IMR-90 (cell line): Measurements from ENCODE around the gene PILRB. TPM values are rescaled to one million over a fixed set of nuclear protein-coding genes. Genes with fewer than 3 reads are reported as not detected.

Experiments used
- microRNA-seq, 2 experiments: library from miRNA; stranded (forward) in 1 of 2; unstranded in 1 of 2; fragments of 10-50 nt in 1 of 2; fragments of <30 nt in 1 of 2; gene quantifications in 1 of 2; microRNA quantifications in 1 of 2; one replicate each; pipeline versions ENCODE3 to v1.1.0; 2013 to 2020; ENCODE audit not compliant: insufficient read depth in 1 of 2, insufficient read length in 1 of 2, unreplicated experiment in 1 of 2
- polyA plus RNA-seq, 3 experiments: library from polyadenylated mRNA; depleted of rRNA; stranded (reverse); fragments of >200 nt; gene quantifications; 2 replicates each; pipeline ENCODE4 v1.2.3, GENCODE V29; 2012; ENCODE audit warnings: low replicate concordance in 1 of 3
- small RNA-seq, 5 experiments: library from RNA; depleted of rRNA; stranded (forward); fragments of <200 nt; gene quantifications; one replicate each; pipeline ENCODE3, GENCODE V24; 2012
- total RNA-seq: library from RNA; depleted of rRNA; stranded (reverse); fragments of >200 nt; gene quantifications from 2 replicates; pipeline ENCODE4 v1.2.3, GENCODE V29; 2012; rRNA removed

The PILRB gene
- total and polyA plus RNA-seq, 2 of the 4 experiments (the other 2 are of a cell fraction): 3.4 to 22.2 TPM

Small RNA genes within 50 kb of the gene (microRNA-seq; reads per million reads assigned to microRNA genes)
- gene RF00019 (ENCODE audit: insufficient read depth, insufficient read length): not detected

Small RNA genes within 50 kb of the gene (small RNA-seq; reads per million reads assigned to genes)
- gene RF00019: 0 reads per million in 5 experiments

Other genes starting within 250 kb of the PILRB start
- 11.3 and 14.4 TPM in 2 replicates for gene TAF6, start 238.8 kb upstream of the PILRB start, total RNA-seq
- gene TAF6, start 238.8 kb upstream of the PILRB start, polyA plus RNA-seq (2012; rRNA removed): 55.3 and 56.5 TPM in 2 replicates
- gene CNPY4, start 238.5 kb upstream of the PILRB start, total RNA-seq: 13.3 and 20.0 TPM in 2 replicates
- 18.1 and 21.9 TPM in 2 replicates for gene CNPY4, start 238.5 kb upstream of the PILRB start, polyA plus RNA-seq (2012; rRNA removed)
- 0.56 and 0.72 TPM in 2 replicates for gene MBLAC1, start 231.2 kb upstream of the PILRB start, total RNA-seq
- gene MBLAC1, start 231.2 kb upstream of the PILRB start, polyA plus RNA-seq (2012; rRNA removed): 1.4 and 1.6 TPM in 2 replicates
- 131 and 134 TPM in 2 replicates for gene LAMTOR4, start 209.2 kb upstream of the PILRB start, total RNA-seq
- gene LAMTOR4, start 209.2 kb upstream of the PILRB start, polyA plus RNA-seq (2012; rRNA removed): 268 and 289 TPM in 2 replicates
- 4.4 and 4.5 TPM in 2 replicates for gene TRAPPC14, start 199.4 kb upstream of the PILRB start, total RNA-seq
- gene TRAPPC14, start 199.4 kb upstream of the PILRB start, polyA plus RNA-seq (2012; rRNA removed): 14.1 and 15.9 TPM in 2 replicates
- gene GAL3ST4, start 189.5 kb upstream of the PILRB start, total RNA-seq: 0.90 and 1.1 TPM in 2 replicates
- gene GAL3ST4, start 189.5 kb upstream of the PILRB start, polyA plus RNA-seq (2012; rRNA removed): 7.3 and 8.5 TPM in 2 replicates
- gene GPC2, start 180.7 kb upstream of the PILRB start, total RNA-seq: 1.4 and 1.8 TPM in 2 replicates
- 5.7 and 6.0 TPM in 2 replicates for gene GPC2, start 180.7 kb upstream of the PILRB start, polyA plus RNA-seq (2012; rRNA removed)
- 0.28 and 0.36 TPM in 2 replicates for gene STAG3, start 180.2 kb upstream of the PILRB start, total RNA-seq
- gene STAG3, start 180.2 kb upstream of the PILRB start, polyA plus RNA-seq (2012; rRNA removed): 0.47 and 0.65 TPM in 2 replicates
- not detected in 2 replicates for gene PVRIG, start 138.2 kb upstream of the PILRB start, total RNA-seq
- gene PVRIG, start 138.2 kb upstream of the PILRB start, polyA plus RNA-seq (2012; rRNA removed): not detected in 2 replicates
- not detected in 2 replicates for gene SPDYE3, start 50.4 kb upstream of the PILRB start, total RNA-seq
- not detected in 2 replicates for gene SPDYE3, start 50.4 kb upstream of the PILRB start, polyA plus RNA-seq (2012; rRNA removed)
- not detected in 2 replicates for gene PILRA, start 15.4 kb downstream of the PILRB start, total RNA-seq
- 0.13 and 0.56 TPM in 2 replicates for gene PILRA, start 15.4 kb downstream of the PILRB start, polyA plus RNA-seq (2012; rRNA removed)
- gene ZCWPW1, start 70.6 kb downstream of the PILRB start, total RNA-seq: 0.56 and 0.72 TPM in 2 replicates
- gene ZCWPW1, start 70.6 kb downstream of the PILRB start, polyA plus RNA-seq (2012; rRNA removed): 0.76 and 1.3 TPM in 2 replicates
- gene MEPCE, start 71.7 kb downstream of the PILRB start, total RNA-seq: 20.3 and 22.9 TPM in 2 replicates
- 17.6 and 18.2 TPM in 2 replicates for gene MEPCE, start 71.7 kb downstream of the PILRB start, polyA plus RNA-seq (2012; rRNA removed)
- gene PPP1R35, start 78.4 kb downstream of the PILRB start, total RNA-seq: 5.6 and 7.8 TPM in 2 replicates
- gene PPP1R35, start 78.4 kb downstream of the PILRB start, polyA plus RNA-seq (2012; rRNA removed): 25.5 and 36.7 TPM in 2 replicates
- 0.54 and 1.1 TPM in 2 replicates for gene SPACDR, start 106.1 kb downstream of the PILRB start, total RNA-seq
- gene SPACDR, start 106.1 kb downstream of the PILRB start, polyA plus RNA-seq (2012; rRNA removed): 1.3 and 2.1 TPM in 2 replicates
- gene TSC22D4, start 121.1 kb downstream of the PILRB start, total RNA-seq: 9.3 and 10.0 TPM in 2 replicates
- gene TSC22D4, start 121.1 kb downstream of the PILRB start, polyA plus RNA-seq (2012; rRNA removed): 29.9 and 32.4 TPM in 2 replicates
- gene NYAP1, start 125.8 kb downstream of the PILRB start, total RNA-seq: 0.18 and 0.28 TPM in 2 replicates
- 1.3 and 1.5 TPM in 2 replicates for gene NYAP1, start 125.8 kb downstream of the PILRB start, polyA plus RNA-seq (2012; rRNA removed)
- 3.0 and 4.2 TPM in 2 replicates for gene AGFG2, start 181.1 kb downstream of the PILRB start, total RNA-seq
- 10.0 and 14.2 TPM in 2 replicates for gene AGFG2, start 181.1 kb downstream of the PILRB start, polyA plus RNA-seq (2012; rRNA removed)
- not detected in 2 replicates for gene SAP25, start 215.8 kb downstream of the PILRB start, total RNA-seq
- gene SAP25, start 215.8 kb downstream of the PILRB start, polyA plus RNA-seq (2012; rRNA removed): 1.8 and 2.3 TPM in 2 replicates
- gene LRCH4, start 228.0 kb downstream of the PILRB start, total RNA-seq: 5.0 and 6.1 TPM in 2 replicates
- gene LRCH4, start 228.0 kb downstream of the PILRB start, polyA plus RNA-seq (2012; rRNA removed): 41.3 and 42.2 TPM in 2 replicates
- 0.28 and 0.54 TPM in 2 replicates for gene FBXO24, start 228.2 kb downstream of the PILRB start, total RNA-seq
- gene FBXO24, start 228.2 kb downstream of the PILRB start, polyA plus RNA-seq (2012; rRNA removed): 0.29 and 0.43 TPM in 2 replicates
- gene PCOLCE, start 244.2 kb downstream of the PILRB start, total RNA-seq: 22.6 and 25.6 TPM in 2 replicates
- 364 and 385 TPM in 2 replicates for gene PCOLCE, start 244.2 kb downstream of the PILRB start, polyA plus RNA-seq (2012; rRNA removed)